Fibroblast of pulmonary artery (primary cell): Measurements from ENCODE around the gene NFS1.
A peak's percentile ranks its signal among the peaks of the same experiment; 100 is the strongest.
"Not testable (repeated sequence)": the region's sequence is repeated elsewhere in the genome, so short reads cannot be mapped to it uniquely, and the experiment has no call there.

Experiments
- DNase-seq: peaks from one replicate; pipeline ENCODE4 v3.0.0-alpha.2; 2010; ENCODE audit warnings: low read depth
- H3K4me3 ChIP-seq: replicated peaks from 2 replicates; pipeline ENCODE4 v1.5.1; 2011; ENCODE audit warnings: low read depth, mild to moderate bottlenecking, control low read depth, low read length, moderate library complexity
- TF ChIP-seq, protein P1 (sequence below): IDR thresholded peaks from 2 replicates; pipeline ENCODE4 v1.5.1; 2011; ENCODE audit warnings: mild to moderate bottlenecking, control low read depth, low read length, inconsistent platforms; ENCODE audit errors: missing control alignments

The NFS1 gene

DNA sequence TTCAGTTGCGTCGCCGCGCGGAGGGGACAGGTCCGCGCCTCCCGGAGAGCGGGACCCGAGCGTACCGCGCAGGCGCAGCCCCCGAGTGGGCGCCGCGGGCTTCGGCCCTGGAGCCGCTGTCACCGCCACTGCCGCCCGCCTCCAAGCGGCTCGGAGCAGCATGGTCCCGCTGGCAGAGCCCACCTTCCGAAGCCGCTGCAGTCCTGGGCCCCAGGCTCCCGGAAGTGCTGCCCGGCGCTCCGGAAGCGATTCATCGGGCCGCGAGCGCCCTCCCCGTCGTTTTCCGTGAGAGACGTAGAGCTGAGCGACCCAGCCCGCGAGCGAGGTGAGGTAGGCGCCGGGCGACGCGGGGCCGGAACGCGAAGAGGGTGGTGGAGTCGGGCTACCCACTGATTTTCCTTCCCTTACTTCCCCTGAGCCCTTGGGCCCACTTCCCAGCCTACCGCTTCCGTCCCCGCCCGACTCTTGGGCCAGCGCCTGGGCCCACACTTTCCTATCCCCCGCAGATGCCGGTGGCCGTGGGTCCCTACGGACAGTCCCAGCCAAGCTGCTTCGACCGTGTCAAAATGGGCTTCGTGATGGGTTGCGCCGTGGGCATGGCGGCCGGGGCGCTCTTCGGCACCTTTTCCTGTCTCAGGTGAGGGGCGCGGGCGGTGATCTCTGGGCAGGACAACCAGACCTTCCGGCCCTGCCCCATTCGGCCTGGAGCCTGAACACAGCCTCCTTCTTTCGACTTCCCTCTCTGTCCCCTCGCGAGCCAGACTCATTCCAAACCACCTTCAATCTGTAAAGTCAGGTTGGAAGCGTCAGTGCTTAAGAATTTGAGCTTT lies at the start of gene NFS1, which contains the start of gene ROMO1:
NFS1 (minus strand) TSS at position 226 of the 830 bp plus-strand sequence; CDS start at position 162, 64 bp downstream.
ROMO1 (plus strand) TSS at position 279 of the 830 bp plus-strand sequence; CDS start at position 507, 228 bp downstream.
- peak within 1 kb of the TSS; percentile 97 for H3K4me3 ChIP-seq
- peak; percentile 81 for DNase-seq
- TF ChIP-seq, protein P1, sequence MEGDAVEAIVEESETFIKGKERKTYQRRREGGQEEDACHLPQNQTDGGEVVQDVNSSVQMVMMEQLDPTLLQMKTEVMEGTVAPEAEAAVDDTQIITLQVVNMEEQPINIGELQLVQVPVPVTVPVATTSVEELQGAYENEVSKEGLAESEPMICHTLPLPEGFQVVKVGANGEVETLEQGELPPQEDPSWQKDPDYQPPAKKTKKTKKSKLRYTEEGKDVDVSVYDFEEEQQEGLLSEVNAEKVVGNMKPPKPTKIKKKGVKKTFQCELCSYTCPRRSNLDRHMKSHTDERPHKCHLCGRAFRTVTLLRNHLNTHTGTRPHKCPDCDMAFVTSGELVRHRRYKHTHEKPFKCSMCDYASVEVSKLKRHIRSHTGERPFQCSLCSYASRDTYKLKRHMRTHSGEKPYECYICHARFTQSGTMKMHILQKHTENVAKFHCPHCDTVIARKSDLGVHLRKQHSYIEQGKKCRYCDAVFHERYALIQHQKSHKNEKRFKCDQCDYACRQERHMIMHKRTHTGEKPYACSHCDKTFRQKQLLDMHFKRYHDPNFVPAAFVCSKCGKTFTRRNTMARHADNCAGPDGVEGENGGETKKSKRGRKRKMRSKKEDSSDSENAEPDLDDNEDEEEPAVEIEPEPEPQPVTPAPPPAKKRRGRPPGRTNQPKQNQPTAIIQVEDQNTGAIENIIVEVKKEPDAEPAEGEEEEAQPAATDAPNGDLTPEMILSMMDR = no peak

DNA sequence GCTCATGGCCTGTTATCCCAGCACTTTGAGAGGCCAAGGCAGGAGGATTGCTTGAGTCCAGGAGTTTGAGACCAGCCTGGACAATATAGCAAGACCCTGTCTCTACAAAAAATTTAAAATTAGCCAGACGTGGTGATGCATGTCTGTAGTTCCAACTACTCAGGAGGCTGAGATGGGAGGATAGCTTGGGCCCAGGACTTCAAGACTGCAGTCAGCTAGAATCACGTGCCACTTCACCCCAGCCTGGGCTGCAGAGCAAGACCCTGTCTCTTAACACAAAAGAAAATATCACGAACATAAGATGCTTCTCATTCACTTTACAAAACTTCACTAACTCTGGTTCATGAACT lies 45.3 kb upstream of the NFS1 start:
- not testable (repeated sequence) for DNase-seq, H3K4me3 ChIP-seq

DNA sequence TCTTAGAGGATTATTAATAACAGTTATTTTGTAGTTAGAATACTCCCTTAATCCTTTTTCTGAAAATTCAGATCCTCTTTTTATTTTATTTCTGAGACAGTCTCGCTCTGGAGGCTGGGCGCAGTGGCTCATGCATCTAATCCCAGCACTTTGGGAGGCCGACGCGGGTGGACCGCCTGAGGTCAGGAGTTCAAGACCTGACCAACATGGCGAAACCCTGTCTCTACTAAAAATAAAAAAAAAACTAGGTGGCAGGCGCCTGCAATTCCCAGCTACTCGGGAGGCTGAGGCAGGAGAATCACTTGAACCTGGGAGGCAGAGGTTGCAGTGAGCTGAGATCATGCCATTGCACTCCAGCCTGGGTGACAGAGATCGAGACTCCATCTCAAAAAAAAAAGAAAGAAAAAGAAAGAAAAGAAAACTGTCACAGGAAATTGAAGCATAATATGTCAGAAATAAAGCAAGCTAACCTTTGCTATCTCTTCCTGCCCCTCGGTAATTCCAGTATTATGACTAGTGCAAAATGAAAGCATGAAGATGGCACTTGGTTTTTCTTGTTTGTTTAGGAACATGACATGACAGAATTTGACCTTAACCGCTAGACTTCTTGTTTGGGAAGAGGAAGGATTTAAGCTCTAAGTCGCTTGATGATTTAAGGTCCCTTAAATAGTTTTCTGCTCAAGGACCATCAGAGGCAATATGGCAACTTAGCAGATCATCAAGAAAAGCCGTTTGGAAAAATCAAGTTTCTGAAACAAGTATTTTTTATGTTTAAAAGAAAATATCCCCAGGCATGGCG lies 44.7 kb upstream of the NFS1 start:
- no peak overlapping the region for H3K4me3 ChIP-seq
- TF ChIP-seq, protein P1 = no peak
- DNase-seq = no peak

DNA sequence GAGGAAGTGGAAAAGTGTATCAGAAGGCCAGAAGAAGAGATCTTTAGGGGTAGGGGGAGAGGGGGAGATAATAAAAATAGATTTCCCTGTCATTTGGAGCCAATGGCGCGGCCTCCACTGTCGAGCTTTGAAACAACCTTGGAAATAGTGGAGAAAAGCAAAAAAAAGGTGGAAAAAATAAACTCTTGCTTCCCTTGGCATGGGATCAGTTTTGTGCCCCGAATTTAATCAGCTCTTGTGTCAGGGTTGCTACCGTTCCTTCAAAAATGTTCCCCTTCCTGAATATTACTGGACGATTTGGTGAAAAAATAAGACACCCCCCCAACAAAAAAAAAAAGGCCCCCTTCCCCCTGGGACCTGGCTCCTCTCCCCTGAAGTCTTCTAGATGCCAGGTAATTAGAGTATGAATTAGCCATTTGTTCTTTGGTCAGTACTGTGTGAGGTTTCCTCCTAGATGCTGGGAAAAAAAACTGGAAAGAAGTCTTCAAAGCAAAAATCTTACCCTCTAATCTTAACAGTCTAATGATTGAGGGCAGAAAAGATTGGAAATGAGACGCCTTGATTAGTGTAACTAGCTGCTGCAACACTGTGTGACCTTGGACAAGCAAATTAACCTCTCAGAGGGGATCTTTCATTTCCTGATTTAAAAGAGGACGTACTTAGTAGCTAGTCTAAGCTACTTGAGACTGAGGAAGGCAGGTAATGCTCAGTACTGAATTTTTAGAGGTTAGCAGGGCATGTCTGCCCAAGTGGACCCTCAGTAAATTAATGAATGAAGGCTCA lies 43.8 kb upstream of the NFS1 start:
- TF ChIP-seq, protein P1 = no peak
- no peak for DNase-seq
- H3K4me3 ChIP-seq = peak overlapping the region; percentile 72

DNA sequence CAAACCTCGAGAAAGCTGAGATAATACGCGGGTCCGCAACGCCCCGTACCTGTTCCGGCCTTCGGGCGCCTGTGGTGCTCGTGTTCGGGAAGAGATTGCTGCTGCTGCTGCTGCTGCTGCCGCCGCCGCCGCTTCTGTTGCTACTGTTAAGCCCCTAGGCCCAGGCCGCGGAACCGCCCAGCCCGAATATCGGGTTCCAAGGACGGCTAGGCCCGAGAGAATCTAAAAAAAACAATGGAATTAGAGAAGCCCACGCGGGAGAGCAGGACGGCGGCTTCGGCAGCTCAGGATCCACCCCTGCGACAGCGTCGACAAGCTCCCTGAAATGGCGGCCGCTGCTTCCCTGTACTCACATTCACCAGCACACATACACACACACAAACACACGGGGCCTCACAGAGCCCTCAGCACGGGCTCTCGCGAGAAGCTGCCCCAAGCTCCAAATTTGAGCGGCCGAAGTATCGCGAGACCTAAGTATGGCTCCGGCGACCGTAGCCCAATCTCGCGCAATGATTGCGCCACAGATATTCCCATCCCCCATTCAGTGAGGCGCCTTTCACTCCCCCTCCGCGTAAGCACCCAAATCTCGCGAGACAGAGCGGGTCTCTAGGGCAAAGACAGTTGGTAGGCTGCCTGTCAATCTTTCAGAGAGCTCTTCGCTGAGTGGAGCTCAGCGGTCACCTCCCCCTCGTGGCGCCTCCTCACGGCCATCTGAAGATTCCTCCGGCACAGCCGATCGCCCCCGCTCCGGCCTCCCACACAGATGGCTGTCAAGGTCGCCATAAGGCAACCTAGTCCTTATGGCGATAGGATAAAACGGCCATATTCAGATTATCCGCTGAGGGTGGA lies 43.0 kb upstream of the NFS1 start, which contains the start of gene RBM39:
RBM39 (minus strand) TSS at position 369 of the 849 bp plus-strand sequence. CDS start 1,386 bp downstream, outside the sequence.
- peak; percentile 100 for DNase-seq
- TF ChIP-seq, protein P1 = peak; percentile 33
- peak within 1 kb of the TSS; percentile 99 for H3K4me3 ChIP-seq

DNA sequence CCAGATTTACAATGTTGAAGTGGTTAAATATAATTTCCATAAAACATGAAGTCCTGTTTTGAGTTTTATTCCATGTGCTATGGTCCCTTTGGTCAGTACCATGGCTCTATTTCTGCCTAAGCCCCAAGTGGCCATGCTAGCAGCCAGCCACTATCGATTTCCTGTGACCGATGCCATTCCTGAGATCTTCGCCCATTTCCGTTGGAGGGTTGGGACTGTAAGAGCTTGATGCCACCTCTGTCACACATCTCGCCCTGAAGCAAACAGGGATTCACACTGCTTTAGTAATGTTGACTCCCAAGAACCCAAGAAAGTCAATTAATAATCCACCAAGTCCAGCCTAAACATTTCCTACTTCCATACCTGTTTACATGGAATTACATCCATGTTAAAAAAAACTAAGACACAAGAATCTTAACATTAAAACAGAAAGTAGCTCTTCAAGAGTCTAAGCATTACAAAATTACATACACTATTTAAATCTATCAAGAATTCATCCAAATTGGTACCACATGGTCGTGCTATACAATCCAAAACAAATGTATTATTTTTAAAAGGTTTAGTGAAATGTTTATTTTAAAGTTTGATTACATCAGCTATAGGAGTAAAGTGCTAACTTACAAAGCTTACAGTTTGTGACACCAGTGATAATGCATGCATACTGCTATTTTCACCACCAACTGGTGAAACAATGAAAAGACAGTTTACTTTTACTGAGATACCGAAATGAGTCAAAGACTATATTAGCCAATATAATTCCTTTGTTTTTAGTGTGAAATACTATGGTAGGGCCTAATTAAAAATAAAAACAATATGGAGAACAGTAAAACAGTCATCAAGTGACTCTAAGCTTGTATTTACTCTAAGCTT lies 40.4 kb upstream of the NFS1 start:
- DNase-seq = peak; percentile 61
- TF ChIP-seq, protein P1 = peak; percentile 41
- H3K4me3 ChIP-seq = peak overlapping the region; percentile 99
